Activated CD8-positive, alpha-beta memory T cell treated with anti-CD3 and anti-CD28 coated beads, Interleukin-2, amount 50 U/mL, for 1 hour (primary cell): ENCODE results near the gene TMIGD3.

Source experiments
- DNase-seq: peaks from one replicate; pipeline ENCODE4 v3.0.0-alpha.2; 2020; ENCODE audit errors: extremely low read depth

Gene TMIGD3

GRCh38 chr1:111448482-111448917, 54.9 kb downstream of the TMIGD3 start:
- DNase-seq: no peak

GRCh38 chr1:111446967-111447892, 56.2 kb downstream of the TMIGD3 start:
- DNase-seq: no peak

- no peak for DNase-seq
Observed at GRCh38 chr1:111446546-111446945, 56.9 kb downstream of the TMIGD3 start.

DNA sequence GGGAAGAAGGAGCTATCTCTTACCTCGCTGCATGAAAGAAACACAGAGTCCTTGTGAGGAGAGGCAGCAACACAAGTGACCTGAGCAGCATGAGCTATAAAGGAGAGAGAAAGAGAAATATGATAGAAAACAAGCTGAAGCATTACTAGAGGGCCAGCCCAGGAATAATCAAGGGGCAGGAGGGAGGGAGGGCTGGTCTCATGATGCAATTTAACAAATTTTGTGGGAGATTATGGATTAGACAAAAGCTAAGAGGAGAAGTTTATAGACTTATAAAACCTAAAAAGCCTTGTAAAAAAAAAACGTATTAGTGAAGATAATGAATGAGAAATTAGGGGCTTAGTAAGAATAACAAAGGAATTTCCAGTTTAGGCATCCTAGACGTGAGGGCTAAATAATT, 59.4 kb downstream of the TMIGD3 start:
- no peak for DNase-seq

- DNase-seq: no peak
Observed at GRCh38 chr1:111442457-111442856, 61.0 kb downstream of the TMIGD3 start.

DNA sequence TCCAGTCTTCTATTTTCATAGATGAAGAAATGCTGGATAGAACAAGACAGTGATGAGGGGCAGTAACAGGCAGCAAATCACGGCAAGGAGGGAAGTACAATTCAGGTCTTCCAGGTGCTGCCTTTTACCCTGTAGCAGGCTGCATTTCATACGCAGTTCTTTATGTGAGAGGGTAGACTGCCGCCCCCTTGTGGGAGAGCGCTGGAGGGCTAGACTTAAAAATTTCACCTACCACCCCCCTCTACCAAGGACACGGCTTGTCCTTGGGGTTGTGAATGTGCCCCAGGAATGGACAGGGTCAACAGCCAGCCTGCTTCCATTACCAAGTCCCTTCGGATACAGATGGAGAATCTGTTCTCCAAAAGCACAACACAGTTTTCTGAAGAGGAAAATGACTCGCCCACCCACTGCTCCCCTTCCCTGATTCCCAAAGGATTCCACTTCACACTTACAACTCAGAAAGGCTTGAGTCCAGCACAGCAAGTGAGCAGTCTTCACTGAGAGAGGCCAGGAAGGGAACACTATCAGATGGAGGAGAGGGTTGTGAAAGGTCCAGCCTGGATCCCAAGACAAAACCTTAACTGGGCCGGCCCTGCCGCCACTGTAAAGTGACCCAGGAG, 61.8 kb downstream of the TMIGD3 start:
- peak; percentile 31 for DNase-seq

- DNase-seq: no peak
Observed at GRCh38 chr1:111439461-111440351, 63.7 kb downstream of the TMIGD3 start.

GRCh38 chr1:111436726-111437125, 66.7 kb downstream of the TMIGD3 start:
- no peak for DNase-seq
